ENCODE measurements around the gene ARHGAP24.

Gene ARHGAP24

GRCh38 chr4:85520765-85521749, 46.1 kb downstream of the ARHGAP24 start:
- TF ChIP-seq TAF1 (IDR thresholded peaks at IDR 0.05; ENCODE audit: borderline replicate concordance, insufficient read depth, low read length), result no peak
- no peak for TF ChIP-seq POLR2AphosphoS5 (IDR thresholded peaks at IDR 0.05; ENCODE audit: low read depth, low read length)
- no peak for TF ChIP-seq REST (IDR thresholded peaks at IDR 0.05; ENCODE audit: insufficient read depth in 1 of 2, low read depth in 2 of 2, low read length in 2 of 2)
- no peak for TF ChIP-seq SIN3A (IDR thresholded peaks at IDR 0.05; ENCODE audit: borderline replicate concordance, insufficient read depth, low read length)
- no peak for TF ChIP-seq FOXP2 (optimal IDR thresholded peaks at IDR 0.05; ENCODE audit: borderline replicate concordance, extremely low read depth, extremely low read length, insufficient read depth)

GRCh38 chr4:85522277-85522676, 47.3 kb downstream of the ARHGAP24 start:
- TF ChIP-seq SIN3A (IDR thresholded peaks at IDR 0.05; ENCODE audit: borderline replicate concordance, insufficient read depth, low read length), result no peak
- no peak for TF ChIP-seq REST (IDR thresholded peaks at IDR 0.05; ENCODE audit: insufficient read depth in 1 of 2, low read depth in 2 of 2, low read length in 2 of 2)
- TF ChIP-seq POLR2AphosphoS5 (IDR thresholded peaks at IDR 0.05; ENCODE audit: low read depth, low read length), result no peak
- no peak for TF ChIP-seq FOXP2 (optimal IDR thresholded peaks at IDR 0.05; ENCODE audit: borderline replicate concordance, extremely low read depth, extremely low read length, insufficient read depth)
- no peak for TF ChIP-seq TAF1 (IDR thresholded peaks at IDR 0.05; ENCODE audit: borderline replicate concordance, insufficient read depth, low read length)

- TF ChIP-seq SIN3A (IDR thresholded peaks at IDR 0.05; ENCODE audit: borderline replicate concordance, insufficient read depth, low read length) (no peak), POLR2AphosphoS5 (IDR thresholded peaks at IDR 0.05; ENCODE audit: low read depth, low read length) (no peak), TAF1 (IDR thresholded peaks at IDR 0.05; ENCODE audit: borderline replicate concordance, insufficient read depth, low read length) (no peak), REST (IDR thresholded peaks at IDR 0.05; ENCODE audit: insufficient read depth in 1 of 2, low read depth in 2 of 2, low read length in 2 of 2) (no peak), FOXP2 (optimal IDR thresholded peaks at IDR 0.05; ENCODE audit: borderline replicate concordance, extremely low read depth, extremely low read length, insufficient read depth) (no peak)
Observed at GRCh38 chr4:85522836-85523235, 47.9 kb downstream of the ARHGAP24 start.

- TF ChIP-seq SIN3A (IDR thresholded peaks at IDR 0.05; ENCODE audit: borderline replicate concordance, insufficient read depth, low read length), result no peak
- TF ChIP-seq POLR2AphosphoS5 (IDR thresholded peaks at IDR 0.05; ENCODE audit: low read depth, low read length), result no peak
- TF ChIP-seq REST (IDR thresholded peaks at IDR 0.05; ENCODE audit: insufficient read depth in 1 of 2, low read depth in 2 of 2, low read length in 2 of 2), result no peak
- TF ChIP-seq FOXP2 (optimal IDR thresholded peaks at IDR 0.05; ENCODE audit: borderline replicate concordance, extremely low read depth, extremely low read length, insufficient read depth), result no peak
- no peak for TF ChIP-seq TAF1 (IDR thresholded peaks at IDR 0.05; ENCODE audit: borderline replicate concordance, insufficient read depth, low read length)
Observed at GRCh38 chr4:85527815-85528214, 52.9 kb downstream of the ARHGAP24 start.
